ENCODE measurements around the gene NETO2.
"Not testable (repeated sequence)": the region's sequence is repeated elsewhere in the genome, so short reads cannot be mapped to it uniquely, and the experiment has no call there.

NETO2 gene

GRCh38 chr16:47143677-47144558, at the start of gene NETO2:
NETO2 (minus strand) TSS chr16:47143945; CDS start chr16:47143612, 333 bp downstream.
- DNase-seq: peak; percentile 20

- DNase-seq: no peak
Observed at GRCh38 chr16:47182318-47182717, 38.6 kb upstream of the NETO2 start.

- DNase-seq: not testable (repeated sequence)
Observed at GRCh38 chr16:47181066-47181465, 37.3 kb upstream of the NETO2 start.

GRCh38 chr16:47180073-47180472, 36.3 kb upstream of the NETO2 start:
- no peak for DNase-seq

DNA sequence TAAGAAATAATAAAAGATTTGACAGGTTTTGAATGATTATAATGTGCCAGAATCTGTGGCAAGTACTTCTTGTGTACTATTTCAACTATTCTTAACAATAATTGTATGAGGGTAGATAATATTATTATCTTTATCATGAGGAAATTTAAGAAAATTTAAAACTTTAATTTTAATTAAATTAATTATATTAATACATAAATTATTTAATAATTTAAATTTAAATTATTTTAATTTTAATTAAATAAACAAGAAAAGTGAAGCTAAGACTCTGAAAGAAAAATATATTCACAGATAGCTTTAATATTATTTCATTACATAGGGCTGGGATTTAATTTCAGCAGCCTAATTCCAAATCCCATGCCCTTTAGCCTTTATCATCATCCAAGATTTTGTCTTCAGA, 31.4 kb upstream of the NETO2 start:
- DNase-seq: no peak

- no peak for DNase-seq
Observed at GRCh38 chr16:47162670-47163420, 19.1 kb upstream of the NETO2 start.

DNA sequence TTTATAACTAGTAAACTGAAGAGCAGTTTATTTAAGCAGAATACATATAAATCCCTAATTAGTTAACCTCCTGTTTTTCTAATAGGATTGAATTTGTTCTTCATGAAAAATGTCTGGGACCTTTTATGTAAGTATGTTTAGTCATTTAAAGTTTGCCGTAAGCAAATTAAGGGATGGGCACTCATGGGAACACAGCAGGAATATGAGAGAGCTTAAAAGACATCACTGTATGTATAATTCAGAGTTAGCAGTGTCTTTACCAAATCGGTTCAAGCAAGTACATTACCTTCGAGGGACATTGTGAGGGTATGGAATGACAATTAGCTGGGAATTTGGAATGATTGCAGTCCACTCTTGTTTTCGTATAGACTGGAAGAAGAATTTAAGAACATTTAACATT, 17.7 kb upstream of the NETO2 start:
- DNase-seq: no peak

GRCh38 chr16:47160422-47160821, 16.7 kb upstream of the NETO2 start:
- no peak for DNase-seq

GRCh38 chr16:47158992-47159391, 15.2 kb upstream of the NETO2 start:
- DNase-seq: no peak

DNA sequence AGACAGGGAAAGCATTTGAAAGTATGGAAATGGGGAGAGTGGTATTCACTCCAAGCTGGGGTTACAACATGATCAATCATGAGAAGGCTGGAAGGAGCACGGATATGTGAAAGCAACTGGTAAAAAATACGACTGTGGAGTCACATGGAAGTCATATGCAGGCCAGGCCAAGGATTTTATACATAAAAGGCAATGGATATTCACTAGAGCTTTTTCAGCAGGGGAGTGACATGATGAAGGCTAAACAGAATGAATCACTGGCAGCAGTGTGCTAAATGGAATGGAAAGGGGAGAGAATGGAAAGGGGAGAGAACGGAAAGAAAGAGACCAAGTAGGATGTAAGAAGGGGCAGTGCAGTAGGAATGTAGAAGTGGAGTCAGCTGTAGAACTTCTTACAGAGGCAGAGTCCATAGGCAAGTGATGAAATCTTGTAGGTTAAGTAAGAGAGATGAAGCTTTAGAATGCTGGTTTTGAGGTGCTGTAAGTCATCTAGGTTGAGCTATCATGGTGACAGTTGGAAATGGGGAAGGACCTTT, 13.0 kb upstream of the NETO2 start:
- DNase-seq: peak; percentile 21

DNA sequence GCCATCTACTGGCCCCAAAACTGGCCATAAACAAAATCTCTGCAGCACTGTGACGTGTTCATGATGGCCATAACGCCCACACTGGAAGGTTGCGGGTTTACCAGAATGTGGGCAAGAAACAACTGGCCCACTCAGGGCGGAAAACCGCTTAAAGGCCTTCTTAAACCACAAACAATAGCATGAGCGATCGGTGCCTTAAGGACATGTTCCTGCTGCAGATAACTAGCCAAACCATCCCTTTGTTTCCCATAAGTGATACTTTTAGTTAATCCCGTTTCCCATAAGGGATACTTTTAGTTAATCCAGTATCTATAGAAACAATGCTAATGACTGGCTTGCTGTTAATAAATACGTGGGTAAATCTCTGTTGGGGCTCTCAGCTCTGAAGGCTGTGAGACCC, 8.8 kb upstream of the NETO2 start:
- DNase-seq: not testable (repeated sequence)

GRCh38 chr16:47150067-47150466, 6.3 kb upstream of the NETO2 start:
- no peak for DNase-seq

DNA sequence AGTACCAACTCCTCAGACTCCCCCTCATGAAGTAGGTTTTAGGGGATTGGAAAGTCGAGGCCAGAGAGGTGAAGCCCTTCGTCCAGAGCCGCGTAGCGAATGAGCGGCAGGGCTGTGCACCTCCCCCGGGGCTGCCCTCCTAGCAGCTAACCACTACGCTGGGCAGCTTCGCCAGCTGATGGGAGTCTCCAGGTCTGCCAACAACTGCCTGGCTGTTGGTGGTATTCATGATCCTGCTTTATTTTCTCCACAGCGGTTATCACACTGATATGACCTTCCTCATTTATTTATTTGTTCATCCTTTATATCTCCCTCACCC, 773 bp upstream of the NETO2 start:
- DNase-seq: no peak

- DNase-seq: peak; percentile 72
Observed at GRCh38 chr16:47142821-47143676, 696 bp downstream of the NETO2 start.

- DNase-seq: peak; percentile 72
Observed at GRCh38 chr16:47142486-47142820, 1.3 kb downstream of the NETO2 start.

- peak; percentile 76 for DNase-seq
Observed at GRCh38 chr16:47141773-47142485, 1.8 kb downstream of the NETO2 start.

DNA sequence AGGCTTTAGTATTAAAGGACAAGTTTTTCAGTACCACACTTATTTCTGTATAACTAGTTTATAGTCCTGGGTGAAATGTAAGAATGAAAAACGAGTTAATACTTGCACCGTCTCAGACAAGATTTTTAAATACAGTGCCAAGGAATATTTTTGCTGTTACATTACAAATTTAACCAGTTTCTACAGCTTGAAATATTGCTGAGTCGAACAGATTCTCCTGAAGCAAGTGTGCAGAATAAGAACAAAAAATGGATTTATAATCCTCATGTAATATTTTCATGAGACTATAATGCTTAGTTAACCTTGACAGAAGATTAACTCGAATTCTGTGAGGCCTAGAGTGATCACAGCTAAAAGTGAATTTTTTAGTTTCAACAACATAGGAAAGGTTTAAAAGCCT, 3.1 kb downstream of the NETO2 start:
- no peak for DNase-seq

DNA sequence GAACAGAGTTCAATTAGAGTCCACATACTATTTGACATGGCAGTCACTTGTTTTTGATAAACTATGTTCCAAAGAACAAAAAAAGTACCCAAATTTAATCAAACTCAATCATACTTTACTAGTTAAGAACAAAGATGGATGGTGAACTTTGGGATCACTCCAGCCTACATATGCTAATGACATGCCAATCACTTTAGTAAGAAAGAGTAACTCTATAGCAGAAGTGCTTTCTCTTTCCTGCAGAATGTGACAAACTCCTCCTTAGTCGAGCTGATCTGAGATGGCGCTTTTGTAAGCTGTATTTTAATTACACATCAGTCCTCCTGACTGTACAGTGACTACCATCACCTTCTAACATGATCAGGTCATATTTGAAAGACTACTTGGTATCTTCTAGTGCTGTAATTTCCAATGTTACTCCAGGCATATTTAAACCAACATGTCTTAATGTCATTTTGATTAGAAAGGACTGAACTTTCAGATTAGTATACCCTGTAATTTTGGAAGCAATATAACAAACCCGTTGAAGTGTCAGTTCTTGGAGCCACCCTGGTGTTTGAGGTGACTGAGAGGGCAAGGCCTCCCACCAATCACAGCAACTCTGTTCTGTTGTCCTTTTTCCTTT, 4.1 kb downstream of the NETO2 start:
- no peak for DNase-seq

GRCh38 chr16:47137925-47138324, 5.8 kb downstream of the NETO2 start:
- peak; percentile 8 for DNase-seq

- DNase-seq: no peak
Observed at GRCh38 chr16:47136099-47136842, 7.5 kb downstream of the NETO2 start.

DNA sequence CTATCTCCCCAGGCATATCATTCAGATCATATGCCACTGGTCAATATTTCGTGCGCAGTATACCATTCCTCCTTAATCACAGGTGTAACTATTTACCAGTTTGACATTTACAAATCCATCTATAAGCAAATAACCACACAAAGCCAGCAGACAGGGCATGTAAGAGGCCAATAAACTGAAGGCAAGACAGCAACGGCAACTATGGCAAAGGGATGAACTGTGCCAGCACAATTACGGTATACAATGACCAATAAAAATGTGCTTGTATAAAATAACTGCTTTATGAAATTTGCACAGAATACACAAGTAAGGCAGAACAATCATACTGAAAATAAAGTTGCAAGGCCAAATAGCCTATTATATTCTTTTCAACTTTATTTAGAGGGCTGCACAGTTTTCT, 9.2 kb downstream of the NETO2 start:
- DNase-seq: no peak
